Hematopoietic multipotent progenitor cell treated with erythropoietin and hydrocortisone succinate and interleukin-3 and kit ligand, for 6 days (in vitro differentiated cells): Measurements from ENCODE around the gene IL33.
"Not testable (repeated sequence)": the region's sequence is repeated elsewhere in the genome, so short reads cannot be mapped to it uniquely, and the experiment has no call there.

Source experiments
- DNase-seq: peaks from one replicate; pipeline ENCODE4 v3.0.0-alpha.2; 2015

The IL33 gene

GRCh38 chr9:6215562-6215961 lies at the start of gene IL33:
Gene IL33 (plus strand): TSS chr9:6215807. CDS start chr9:6241695, 25,888 bp downstream.
- peak; percentile 19 for DNase-seq

GRCh38 chr9:6171667-6172066 lies 43.9 kb upstream of the IL33 start:
- DNase-seq, result no peak

- DNase-seq, result no peak
These were observed 41.7 kb upstream of the IL33 start for GRCh38 chr9:6173914-6174313.

- DNase-seq, result not testable (repeated sequence)
These were observed 32.9 kb upstream of the IL33 start for GRCh38 chr9:6182549-6183226.

GRCh38 chr9:6183227-6183551 lies 32.4 kb upstream of the IL33 start:
- no peak for DNase-seq

- no peak for DNase-seq
These were observed 32.0 kb upstream of the IL33 start for GRCh38 chr9:6183627-6184026.

- DNase-seq, result no peak
These were observed 30.6 kb upstream of the IL33 start for GRCh38 chr9:6184749-6185645.

GRCh38 chr9:6186691-6187090 lies 28.9 kb upstream of the IL33 start:
- no peak for DNase-seq

GRCh38 chr9:6187272-6187671 lies 28.3 kb upstream of the IL33 start:
- DNase-seq, result no peak

GRCh38 chr9:6188466-6188865 lies 27.1 kb upstream of the IL33 start:
- DNase-seq, result no peak

GRCh38 chr9:6188906-6189305 lies 26.7 kb upstream of the IL33 start:
- no peak for DNase-seq

GRCh38 chr9:6194934-6195333 lies 20.7 kb upstream of the IL33 start:
- peak; percentile 7 for DNase-seq

- no peak for DNase-seq
These were observed 19.8 kb upstream of the IL33 start for GRCh38 chr9:6195714-6196360.

- DNase-seq, result peak; percentile 13
These were observed 18.3 kb upstream of the IL33 start for GRCh38 chr9:6197330-6197729.

- no peak for DNase-seq
These were observed 17.4 kb upstream of the IL33 start for GRCh38 chr9:6198251-6198650.

GRCh38 chr9:6199596-6199995 lies 16.0 kb upstream of the IL33 start:
- no peak for DNase-seq

- DNase-seq, result no peak
These were observed 14.8 kb upstream of the IL33 start for GRCh38 chr9:6200761-6201160.

- no peak for DNase-seq
These were observed 5.6 kb upstream of the IL33 start for GRCh38 chr9:6209966-6210365.

- no peak for DNase-seq
These were observed 2.8 kb upstream of the IL33 start for GRCh38 chr9:6212722-6213375.

GRCh38 chr9:6214434-6214833 lies 1.2 kb upstream of the IL33 start:
- DNase-seq, result no peak

GRCh38 chr9:6214903-6215302 lies 704 bp upstream of the IL33 start:
- DNase-seq, result no peak

- no peak for DNase-seq
These were observed 395 bp downstream of the IL33 start for GRCh38 chr9:6216002-6216401.

- DNase-seq, result no peak
These were observed 1.3 kb downstream of the IL33 start for GRCh38 chr9:6216951-6217350.
